NCI-H82 (cell line): ENCODE data around the gene PLSCR2.
"Not testable (repeated sequence)": the region's sequence is repeated elsewhere in the genome, so short reads cannot be mapped to it uniquely, and the experiment has no call there.

Experiments used
- DNase-seq: peaks from one replicate; lab custom pipeline; 2025; lab: John Stamatoyannopoulos, UW

The PLSCR2 gene

GRCh38 chr3:146485297-146485696, 15.9 kb upstream of the PLSCR2 start:
- DNase-seq: no peak

- DNase-seq: no peak
Measured at GRCh38 chr3:146476094-146476740, 6.9 kb upstream of the PLSCR2 start.

- DNase-seq: not testable (repeated sequence)
Measured at GRCh38 chr3:146474976-146475375, 5.6 kb upstream of the PLSCR2 start.

- no peak for DNase-seq
Measured at GRCh38 chr3:146473726-146474125, 4.4 kb upstream of the PLSCR2 start.

- no peak for DNase-seq
Measured at GRCh38 chr3:146472611-146473010, 3.2 kb upstream of the PLSCR2 start.

- no peak for DNase-seq
Measured at GRCh38 chr3:146471012-146471411, 1.7 kb upstream of the PLSCR2 start.

- no peak for DNase-seq
Measured at GRCh38 chr3:146470425-146470990, 1.1 kb upstream of the PLSCR2 start.

GRCh38 chr3:146468671-146469149, 651 bp downstream of the PLSCR2 start:
- peak; percentile 23 for DNase-seq

GRCh38 chr3:146468234-146468633, 1.1 kb downstream of the PLSCR2 start:
- DNase-seq: no peak

- no peak for DNase-seq
Measured at GRCh38 chr3:146466604-146467003, 2.8 kb downstream of the PLSCR2 start.

GRCh38 chr3:146465693-146466465, 3.5 kb downstream of the PLSCR2 start:
- DNase-seq: no peak

GRCh38 chr3:146464783-146465182, 4.6 kb downstream of the PLSCR2 start:
- DNase-seq: no peak

GRCh38 chr3:146464005-146464595, 5.3 kb downstream of the PLSCR2 start:
- DNase-seq: no peak

- DNase-seq: no peak
Measured at GRCh38 chr3:146454796-146455195, 14.6 kb downstream of the PLSCR2 start.

GRCh38 chr3:146449613-146450012, 19.7 kb downstream of the PLSCR2 start:
- peak; percentile 10 for DNase-seq

GRCh38 chr3:146449076-146449475, 20.3 kb downstream of the PLSCR2 start:
- peak; percentile 67 for DNase-seq

GRCh38 chr3:146446026-146446425, 23.3 kb downstream of the PLSCR2 start:
- DNase-seq: no peak

- not testable (repeated sequence) for DNase-seq
Measured at GRCh38 chr3:146440310-146440709, 29.1 kb downstream of the PLSCR2 start.

- no peak for DNase-seq
Measured at GRCh38 chr3:146432066-146432465, 37.3 kb downstream of the PLSCR2 start.

GRCh38 chr3:146431240-146431639, 38.1 kb downstream of the PLSCR2 start:
- DNase-seq: no peak

GRCh38 chr3:146425341-146425740, 44.0 kb downstream of the PLSCR2 start:
- DNase-seq: no peak
